ENCODE results near the gene DLX3. TPM values are rescaled to one million over a fixed set of nuclear protein-coding genes. Genes with fewer than 3 reads are reported as not detected.

The DLX3 gene
- polyA plus RNA-seq, 3 donors, result not detected

DNA sequence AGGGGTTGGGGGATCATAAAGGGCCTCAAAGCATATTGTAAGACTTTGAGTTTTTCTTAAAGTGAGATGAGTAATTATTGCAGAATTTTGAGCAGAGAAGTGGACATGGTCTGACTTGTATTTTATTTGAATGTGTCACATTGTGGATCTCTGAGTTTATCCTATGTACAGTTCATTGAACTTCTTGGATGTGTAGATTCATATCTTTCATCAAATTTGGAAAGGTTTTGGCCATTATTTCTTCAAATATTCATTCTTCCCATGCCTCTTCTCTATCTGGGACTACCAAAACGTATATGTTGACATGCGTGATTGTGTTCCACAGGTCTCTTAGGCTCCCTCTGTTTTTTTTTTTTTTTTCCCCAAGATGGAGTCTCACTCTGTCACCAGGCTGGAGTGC, 14.3 kb upstream of the DLX3 start:
- no peak for DNase-seq
- Histone ChIP-seq H3K36me3 (replicated peaks in 1 of 2; ENCODE audit: control insufficient read depth in 1 of 2, insufficient read depth in 2 of 2, low read length in 2 of 2) (no peaks in the 10 kb centered on the region), H3K27me3 (ENCODE audit: control insufficient read depth in 2 of 2, insufficient read depth in 2 of 2, low read length in 2 of 2) (peaks cover 11 to 19% of the 10 kb centered on the region in 2 donors), H3K9ac (ENCODE audit: insufficient read depth, low read length, poor library complexity, severe bottlenecking) (no peak overlapping the region), H3K4me1 (ENCODE audit: control insufficient read depth in 1 of 2, insufficient read depth in 2 of 2, low read length in 2 of 2) (no peaks in the 10 kb centered on the region), H2AFZ (ENCODE audit: insufficient read depth, low read depth, low read length, poor library complexity, severe bottlenecking) (no peak overlapping the region), H3K4me3 (replicated peaks in 1 of 3; ENCODE audit: low read depth in 2 of 3, low read length in 3 of 3) (no peak overlapping the region), H3K4me2 (replicated peaks; ENCODE audit: extremely low read depth, low read length, poor library complexity, severe bottlenecking) (no peak overlapping the region), H3K9me3 (replicated peaks in 1 of 2; ENCODE audit: control insufficient read depth in 1 of 2, insufficient read depth in 1 of 2, low read length in 2 of 2) (peaks cover 0 to 15% of the 10 kb centered on the region in 2 donors), H4K20me1 (ENCODE audit: insufficient read depth, low read length) (no peaks in the 10 kb centered on the region), H3K79me2 (ENCODE audit: insufficient read depth, low read length) (no peaks in the 10 kb centered on the region), H3K27ac (ENCODE audit: low read depth in 1 of 2, low read length in 2 of 2) (no peak overlapping the region)
- intact Hi-C loops (cut with micrococcal nuclease), result no loop called here
- H3K4me3 Mint-ChIP-seq, result no peak overlapping the region
- peaks cover 10 to 35% (median 27%) of the 10 kb centered on the region in 7 donors for H3K9me3 Mint-ChIP-seq
- H3K36me3 Mint-ChIP-seq, result no peaks in the 10 kb centered on the region
- TF ChIP-seq, protein P1, sequence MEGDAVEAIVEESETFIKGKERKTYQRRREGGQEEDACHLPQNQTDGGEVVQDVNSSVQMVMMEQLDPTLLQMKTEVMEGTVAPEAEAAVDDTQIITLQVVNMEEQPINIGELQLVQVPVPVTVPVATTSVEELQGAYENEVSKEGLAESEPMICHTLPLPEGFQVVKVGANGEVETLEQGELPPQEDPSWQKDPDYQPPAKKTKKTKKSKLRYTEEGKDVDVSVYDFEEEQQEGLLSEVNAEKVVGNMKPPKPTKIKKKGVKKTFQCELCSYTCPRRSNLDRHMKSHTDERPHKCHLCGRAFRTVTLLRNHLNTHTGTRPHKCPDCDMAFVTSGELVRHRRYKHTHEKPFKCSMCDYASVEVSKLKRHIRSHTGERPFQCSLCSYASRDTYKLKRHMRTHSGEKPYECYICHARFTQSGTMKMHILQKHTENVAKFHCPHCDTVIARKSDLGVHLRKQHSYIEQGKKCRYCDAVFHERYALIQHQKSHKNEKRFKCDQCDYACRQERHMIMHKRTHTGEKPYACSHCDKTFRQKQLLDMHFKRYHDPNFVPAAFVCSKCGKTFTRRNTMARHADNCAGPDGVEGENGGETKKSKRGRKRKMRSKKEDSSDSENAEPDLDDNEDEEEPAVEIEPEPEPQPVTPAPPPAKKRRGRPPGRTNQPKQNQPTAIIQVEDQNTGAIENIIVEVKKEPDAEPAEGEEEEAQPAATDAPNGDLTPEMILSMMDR (IDR thresholded peaks at IDR 0.05), result no peak
- H3K27ac Mint-ChIP-seq, result no peak overlapping the region
- no CpG with 5 or more reads among the region's 2 CpGs for WGBS (ENCODE audit: insufficient coverage)
- H3K27me3 Mint-ChIP-seq (ENCODE audit: low read depth in 3 of 3), result peaks cover 9 to 59% (median 29%) of the 10 kb centered on the region in 3 donors
- no peaks in the 10 kb centered on the region for H3K4me1 Mint-ChIP-seq

DNA sequence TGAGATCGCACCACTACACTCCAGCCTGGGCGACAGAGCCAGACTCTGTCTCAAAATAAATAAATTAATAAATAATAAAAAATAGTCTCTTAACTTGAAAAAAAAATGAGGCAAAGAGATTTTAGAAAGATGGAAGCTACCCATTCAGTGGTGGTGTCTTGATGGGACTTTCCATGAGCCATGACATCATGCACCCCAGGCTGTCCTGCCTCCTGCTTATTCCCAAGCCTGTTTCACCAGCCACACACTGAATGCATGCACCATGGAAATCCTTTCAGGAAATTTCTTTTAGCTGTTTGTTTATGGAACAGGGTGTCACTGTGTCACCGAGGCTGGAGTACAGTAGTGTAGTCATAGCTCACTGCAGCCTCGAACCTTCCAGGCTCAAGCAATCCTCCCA, 8.9 kb upstream of the DLX3 start:
- H3K27me3 Mint-ChIP-seq (ENCODE audit: low read depth in 3 of 3), result peaks cover 26 to 70% (median 57%) of the 10 kb centered on the region in 3 donors
- Histone ChIP-seq H3K9ac (ENCODE audit: insufficient read depth, low read length, poor library complexity, severe bottlenecking) (no peak overlapping the region), H3K36me3 (replicated peaks in 1 of 2; ENCODE audit: control insufficient read depth in 1 of 2, insufficient read depth in 2 of 2, low read length in 2 of 2) (no peaks in the 10 kb centered on the region), H3K27ac (ENCODE audit: low read depth in 1 of 2, low read length in 2 of 2) (no peak overlapping the region), H2AFZ (ENCODE audit: insufficient read depth, low read depth, low read length, poor library complexity, severe bottlenecking) (no peak overlapping the region), H3K79me2 (ENCODE audit: insufficient read depth, low read length) (no peaks in the 10 kb centered on the region), H3K27me3 (ENCODE audit: control insufficient read depth in 2 of 2, insufficient read depth in 2 of 2, low read length in 2 of 2) (peaks cover 15 to 32% of the 10 kb centered on the region in 2 donors), H3K4me2 (replicated peaks; ENCODE audit: extremely low read depth, low read length, poor library complexity, severe bottlenecking) (no peak overlapping the region), H3K4me1 (ENCODE audit: control insufficient read depth in 1 of 2, insufficient read depth in 2 of 2, low read length in 2 of 2) (no peaks in the 10 kb centered on the region), H3K9me3 (replicated peaks in 1 of 2; ENCODE audit: control insufficient read depth in 1 of 2, insufficient read depth in 1 of 2, low read length in 2 of 2) (no peaks in the 10 kb centered on the region), H3K4me3 (replicated peaks in 1 of 3; ENCODE audit: low read depth in 2 of 3, low read length in 3 of 3) (no peak overlapping the region), H4K20me1 (ENCODE audit: insufficient read depth, low read length) (no peaks in the 10 kb centered on the region)
- no peaks in the 10 kb centered on the region for H3K4me1 Mint-ChIP-seq
- H3K9me3 Mint-ChIP-seq, result peaks cover 1 to 6% (median 3%) of the 10 kb centered on the region in 7 donors
- intact Hi-C loops (cut with micrococcal nuclease), result no loop called here
- no CpG with 5 or more reads among the region's 4 CpGs for WGBS (ENCODE audit: insufficient coverage)
- H3K36me3 Mint-ChIP-seq, result no peaks in the 10 kb centered on the region
- H3K27ac Mint-ChIP-seq, result no peak overlapping the region
- TF ChIP-seq, protein P1 (IDR thresholded peaks at IDR 0.05), result no peak
- no peak overlapping the region for H3K4me3 Mint-ChIP-seq
- DNase-seq, result no peak
